Sigmoid colon (tissue), 3 donors: ENCODE measurements around the gene COMMD1.

ENCODE experiments used
- POLR2A ChIP-seq, 2 donors: fragments of 450-650 bp; IDR thresholded peaks; one replicate each; pipeline ENCODE4 v1.6.1; 2016; ENCODE audit warnings: antibody characterized with exemption in 2 of 2, mild to moderate bottlenecking in 2 of 2, moderate library complexity in 2 of 2
- TF ChIP-seq, protein P1 (sequence below), 4 experiments: fragments of 450-650 bp in 3 of 4; fragments of 200-600 bp in 1 of 4; IDR thresholded peaks; one replicate each; pipeline ENCODE4 v1.5.1; 2016 to 2019; ENCODE audit warnings: antibody characterized with exemption in 4 of 4, mild to moderate bottlenecking in 3 of 4, moderate library complexity in 2 of 4

DNA sequence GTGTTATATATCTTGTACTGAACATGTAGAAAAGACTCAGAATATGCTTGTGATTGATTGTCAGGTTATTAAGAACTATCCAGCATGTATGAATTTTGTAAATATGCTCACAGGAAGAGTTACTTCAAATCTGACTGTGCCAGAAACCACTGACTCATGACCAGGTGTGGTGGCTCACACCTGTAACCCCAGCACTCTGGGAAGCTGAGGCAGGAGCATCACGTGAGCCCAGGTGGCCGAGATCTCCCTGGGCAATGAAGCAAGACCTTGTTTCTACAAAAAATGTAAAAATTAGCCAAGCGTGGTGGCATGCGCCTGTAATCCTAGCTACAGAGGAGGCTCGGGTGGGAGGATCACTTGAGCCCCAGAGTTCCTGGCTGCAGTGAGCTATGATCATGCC lies 126.6 kb downstream of the COMMD1 start:
- no peak for TF ChIP-seq POLR2A (IDR thresholded peaks at IDR 0.05)
- TF ChIP-seq, protein P1, sequence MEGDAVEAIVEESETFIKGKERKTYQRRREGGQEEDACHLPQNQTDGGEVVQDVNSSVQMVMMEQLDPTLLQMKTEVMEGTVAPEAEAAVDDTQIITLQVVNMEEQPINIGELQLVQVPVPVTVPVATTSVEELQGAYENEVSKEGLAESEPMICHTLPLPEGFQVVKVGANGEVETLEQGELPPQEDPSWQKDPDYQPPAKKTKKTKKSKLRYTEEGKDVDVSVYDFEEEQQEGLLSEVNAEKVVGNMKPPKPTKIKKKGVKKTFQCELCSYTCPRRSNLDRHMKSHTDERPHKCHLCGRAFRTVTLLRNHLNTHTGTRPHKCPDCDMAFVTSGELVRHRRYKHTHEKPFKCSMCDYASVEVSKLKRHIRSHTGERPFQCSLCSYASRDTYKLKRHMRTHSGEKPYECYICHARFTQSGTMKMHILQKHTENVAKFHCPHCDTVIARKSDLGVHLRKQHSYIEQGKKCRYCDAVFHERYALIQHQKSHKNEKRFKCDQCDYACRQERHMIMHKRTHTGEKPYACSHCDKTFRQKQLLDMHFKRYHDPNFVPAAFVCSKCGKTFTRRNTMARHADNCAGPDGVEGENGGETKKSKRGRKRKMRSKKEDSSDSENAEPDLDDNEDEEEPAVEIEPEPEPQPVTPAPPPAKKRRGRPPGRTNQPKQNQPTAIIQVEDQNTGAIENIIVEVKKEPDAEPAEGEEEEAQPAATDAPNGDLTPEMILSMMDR (IDR thresholded peaks at IDR 0.05): no peak
